ENCODE results near the gene CCDC15.
A peak's percentile ranks its signal among the peaks of the same experiment; 100 is the strongest.

CCDC15 gene

DNA sequence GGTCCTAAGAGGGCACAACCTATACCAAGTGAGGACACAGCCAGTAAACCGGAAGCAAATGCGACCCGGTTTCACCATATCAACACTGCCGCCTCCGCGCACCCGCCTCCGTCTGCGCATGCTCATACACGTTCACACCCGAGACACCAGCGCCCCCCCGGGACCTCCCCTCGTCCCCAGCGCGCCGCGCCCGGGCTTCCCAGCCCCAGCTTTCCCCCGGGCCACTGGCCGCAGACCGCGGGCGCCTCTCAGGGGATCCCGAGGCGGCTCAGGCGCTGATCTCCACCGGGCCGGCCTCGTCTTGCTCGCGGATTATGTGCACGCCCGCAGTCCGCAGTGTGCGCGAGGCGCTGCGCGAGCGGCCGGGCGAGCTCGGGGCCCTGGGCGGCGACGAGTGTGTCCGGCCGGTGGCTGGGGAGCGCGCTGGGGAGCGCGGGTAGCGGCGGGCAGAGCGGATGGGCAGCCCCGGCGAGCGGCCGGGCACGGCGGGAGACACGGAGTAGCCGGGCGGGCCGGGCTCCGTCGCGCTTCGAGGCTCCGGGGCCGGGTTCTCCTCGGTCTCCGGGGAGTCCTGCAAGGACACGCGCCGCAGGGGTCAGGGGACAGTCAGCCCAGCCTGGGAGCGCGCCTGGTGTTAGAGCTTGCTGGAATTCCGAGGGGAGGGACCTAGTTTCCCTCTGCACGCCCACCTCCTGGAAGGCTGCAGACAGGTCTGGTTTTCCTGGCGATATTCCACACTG lies 33.0 kb upstream of the CCDC15 start:
- no peaks in the 10 kb centered on the region for H4K20me1 ChIP-seq
- no peaks in the 10 kb centered on the region for H3K36me3 ChIP-seq
- TF ChIP-seq Cebpa-rat (IDR thresholded peaks at IDR 0.05) = no peak
- peaks cover 0 to 20% (median 9%) of the 10 kb centered on the region in 11 experiments; a peak in 15 of 22 replicates for H3K27me3 ChIP-seq
- H3K4me1 ChIP-seq = peaks cover 4 to 16% (median 13%) of the 10 kb centered on the region in 10 experiments; a peak in 17 of 20 replicates
- peak overlapping the region in 7 of 11 experiments; percentile 38 to 65 (median 44); a peak in 12 of 22 replicates for H3K9ac ChIP-seq
- peak overlapping the region; percentile 53 to 90 (median 72) for H3K4me2 ChIP-seq
- peak overlapping the region in 9 of 10 experiments; percentile 24 to 65 (median 47); a peak in 16 of 20 replicates for H3K4me3 ChIP-seq
- H3K9me3 ChIP-seq (replicated peaks in 1 of 11) = peaks cover 0 to 16% (median 5%) of the 10 kb centered on the region in 11 experiments; a peak in 9 of 22 replicates
- peak overlapping the region in 8 of 11 experiments; percentile 11 to 61 (median 42); a peak in 12 of 22 replicates for H3K27ac ChIP-seq

- no peaks in the 10 kb centered on the region for H4K20me1 ChIP-seq
- peaks cover 4 to 16% (median 13%) of the 10 kb centered on the region in 10 experiments; a peak in 17 of 20 replicates for H3K4me1 ChIP-seq
- TF ChIP-seq Cebpa-rat (IDR thresholded peaks at IDR 0.05) = no peak
- H3K4me2 ChIP-seq = no peak overlapping the region
- H3K36me3 ChIP-seq = no peaks in the 10 kb centered on the region
- H3K4me3 ChIP-seq = no peak overlapping the region
- no peak overlapping the region for H3K27ac ChIP-seq
- no peak overlapping the region for H3K9ac ChIP-seq
- H3K9me3 ChIP-seq (replicated peaks in 1 of 11) = peaks cover 0 to 11% (median 5%) of the 10 kb centered on the region in 11 experiments; a peak in 9 of 22 replicates
- H3K27me3 ChIP-seq = peaks cover 0 to 20% (median 9%) of the 10 kb centered on the region in 11 experiments; a peak in 15 of 22 replicates
Measured at GRCh38 chr11:124922831-124923230, 31.2 kb upstream of the CCDC15 start.

GRCh38 chr11:124923296-124923695 lies 30.7 kb upstream of the CCDC15 start:
- no peak overlapping the region for H3K9ac ChIP-seq
- H3K36me3 ChIP-seq = no peaks in the 10 kb centered on the region
- H3K4me2 ChIP-seq = peak overlapping the region in 2 of 11 experiments; percentile 8 to 21; a peak in 2 of 22 replicates
- H3K9me3 ChIP-seq (replicated peaks in 1 of 11) = peaks cover 0 to 11% (median 5%) of the 10 kb centered on the region in 11 experiments; a peak in 9 of 22 replicates
- H4K20me1 ChIP-seq = no peaks in the 10 kb centered on the region
- TF ChIP-seq Cebpa-rat (IDR thresholded peaks at IDR 0.05) = no peak
- H3K4me3 ChIP-seq = no peak overlapping the region
- peaks cover 0 to 20% (median 9%) of the 10 kb centered on the region in 11 experiments; a peak in 15 of 22 replicates for H3K27me3 ChIP-seq
- H3K4me1 ChIP-seq = peaks cover 4 to 16% (median 13%) of the 10 kb centered on the region in 10 experiments; a peak in 17 of 20 replicates
- no peak overlapping the region for H3K27ac ChIP-seq

GRCh38 chr11:124928942-124929665 lies 24.9 kb upstream of the CCDC15 start:
- Histone ChIP-seq H4K20me1 (no peaks in the 10 kb centered on the region), H3K27ac (no peak overlapping the region), H3K9ac (no peak overlapping the region), H3K4me3 (no peak overlapping the region), H3K4me1 (no peaks in the 10 kb centered on the region), H3K4me2 (no peak overlapping the region), H3K9me3 (replicated peaks in 1 of 11) (no peaks in the 10 kb centered on the region), H3K27me3 (no peaks in the 10 kb centered on the region), H3K36me3 (no peaks in the 10 kb centered on the region)
- TF ChIP-seq Cebpa-rat (IDR thresholded peaks at IDR 0.05) = no peak

- H3K27ac ChIP-seq = no peak overlapping the region
- no peak overlapping the region for H3K9ac ChIP-seq
- no peaks in the 10 kb centered on the region for H3K9me3 ChIP-seq (replicated peaks in 1 of 11)
- no peak for TF ChIP-seq Cebpa-rat (IDR thresholded peaks at IDR 0.05)
- no peaks in the 10 kb centered on the region for H4K20me1 ChIP-seq
- peaks cover 0 to 3% (median 0%) of the 10 kb centered on the region in 11 experiments; a peak in 3 of 22 replicates for H3K27me3 ChIP-seq
- H3K36me3 ChIP-seq = no peaks in the 10 kb centered on the region
- H3K4me3 ChIP-seq = no peak overlapping the region
- no peaks in the 10 kb centered on the region for H3K4me1 ChIP-seq
- H3K4me2 ChIP-seq = no peak overlapping the region
Measured at GRCh38 chr11:124930799-124931198, 23.2 kb upstream of the CCDC15 start.

GRCh38 chr11:124934862-124935547 lies 19.0 kb upstream of the CCDC15 start:
- no peaks in the 10 kb centered on the region for H3K4me1 ChIP-seq
- no peaks in the 10 kb centered on the region for H4K20me1 ChIP-seq
- H3K4me3 ChIP-seq = no peak overlapping the region
- TF ChIP-seq Cebpa-rat (IDR thresholded peaks at IDR 0.05) = no peak
- H3K9ac ChIP-seq = no peak overlapping the region
- H3K27ac ChIP-seq = no peak overlapping the region
- no peaks in the 10 kb centered on the region for H3K36me3 ChIP-seq
- peaks cover 0 to 10% (median 0%) of the 10 kb centered on the region in 11 experiments; a peak in 5 of 22 replicates for H3K27me3 ChIP-seq
- no peak overlapping the region for H3K4me2 ChIP-seq
- H3K9me3 ChIP-seq (replicated peaks in 1 of 11) = peaks cover 0 to 6% (median 0%) of the 10 kb centered on the region in 11 experiments; a peak in 3 of 22 replicates

GRCh38 chr11:124935548-124936514 lies 18.2 kb upstream of the CCDC15 start, which contains the start of gene HEPACAM:
Gene HEPACAM (minus strand): TSS chr11:124936047. CDS start chr11:124936006, 41 bp downstream.
- Histone ChIP-seq H3K9me3 (replicated peaks in 1 of 11) (peaks cover 0 to 6% (median 0%) of the 10 kb centered on the region in 11 experiments; a peak in 3 of 22 replicates), H4K20me1 (no peaks in the 10 kb centered on the region), H3K4me2 (no peak within 1 kb of the TSS), H3K4me3 (no peak within 1 kb of the TSS), H3K36me3 (no peaks in the 10 kb centered on the region), H3K27ac (no peak within 1 kb of the TSS), H3K4me1 (no peaks in the 10 kb centered on the region), H3K9ac (no peak within 1 kb of the TSS), H3K27me3 (peaks cover 0 to 10% (median 0%) of the 10 kb centered on the region in 11 experiments; a peak in 5 of 22 replicates)
- no peak for TF ChIP-seq Cebpa-rat (IDR thresholded peaks at IDR 0.05)

Data from BLaER1 treated with 17β-estradiol and CSF1 and Interleukin-3, amounts not matched to agents 10 nM and 100 nM (cell line).